Stimulated activated CD4-positive, alpha-beta T cell treated with anti-CD3 and anti-CD28 coated beads, Interleukin-4, amount 100 ng/mL, for 4 hours (primary cell): ENCODE measurements around the gene SECTM1.

Experiments
- DNase-seq, 2 experiments: peaks; one replicate each; pipeline ENCODE4 v3.0.0-alpha.2; 2020

The SECTM1 gene

DNA sequence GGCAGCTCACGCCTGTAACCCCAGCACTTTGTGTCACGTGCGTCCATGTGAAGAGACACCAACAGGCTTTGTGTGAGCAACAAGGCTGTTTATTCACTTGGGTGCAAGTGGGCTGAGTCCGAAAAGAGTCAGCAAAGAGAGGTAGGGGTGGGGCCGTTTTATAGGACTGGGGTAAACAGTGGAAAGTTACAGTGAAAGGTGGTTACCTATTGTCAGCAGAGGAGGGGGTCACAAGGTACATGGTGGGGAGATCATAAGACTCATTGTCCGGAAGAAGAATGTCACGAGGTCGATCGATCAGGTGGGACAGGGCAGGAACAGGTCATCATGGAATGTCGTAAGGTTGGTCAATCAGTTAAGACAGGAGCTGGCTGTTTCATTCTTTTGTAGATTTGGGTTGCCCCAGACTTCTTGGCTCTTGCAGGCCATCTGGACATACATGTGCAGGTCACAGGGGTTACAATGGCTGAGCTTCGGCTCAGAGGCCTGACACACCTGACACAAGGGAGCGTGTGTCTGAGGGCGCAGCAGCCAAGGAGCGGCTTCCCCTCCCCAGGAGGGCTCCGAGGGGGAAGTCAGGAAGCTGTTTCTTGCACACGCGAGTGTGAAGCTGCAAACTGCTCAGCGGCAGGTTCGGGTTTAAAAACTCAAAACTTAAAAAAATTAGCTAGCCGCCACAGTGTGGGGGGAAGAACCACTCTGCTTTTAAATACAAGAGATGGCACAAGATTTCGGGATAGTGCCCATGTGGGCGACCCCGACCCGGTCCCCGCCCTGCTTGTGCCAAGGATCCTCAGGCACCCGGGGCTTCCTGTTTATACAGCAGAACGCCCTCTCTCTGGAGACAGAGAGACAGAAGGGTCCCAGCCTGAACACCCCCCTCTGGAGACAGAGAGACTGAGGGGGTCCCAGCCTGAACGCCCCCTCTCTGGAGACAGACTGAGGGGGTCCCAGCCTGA, 13.1 kb upstream of the SECTM1 start:
- DNase-seq, result no peak

DNA sequence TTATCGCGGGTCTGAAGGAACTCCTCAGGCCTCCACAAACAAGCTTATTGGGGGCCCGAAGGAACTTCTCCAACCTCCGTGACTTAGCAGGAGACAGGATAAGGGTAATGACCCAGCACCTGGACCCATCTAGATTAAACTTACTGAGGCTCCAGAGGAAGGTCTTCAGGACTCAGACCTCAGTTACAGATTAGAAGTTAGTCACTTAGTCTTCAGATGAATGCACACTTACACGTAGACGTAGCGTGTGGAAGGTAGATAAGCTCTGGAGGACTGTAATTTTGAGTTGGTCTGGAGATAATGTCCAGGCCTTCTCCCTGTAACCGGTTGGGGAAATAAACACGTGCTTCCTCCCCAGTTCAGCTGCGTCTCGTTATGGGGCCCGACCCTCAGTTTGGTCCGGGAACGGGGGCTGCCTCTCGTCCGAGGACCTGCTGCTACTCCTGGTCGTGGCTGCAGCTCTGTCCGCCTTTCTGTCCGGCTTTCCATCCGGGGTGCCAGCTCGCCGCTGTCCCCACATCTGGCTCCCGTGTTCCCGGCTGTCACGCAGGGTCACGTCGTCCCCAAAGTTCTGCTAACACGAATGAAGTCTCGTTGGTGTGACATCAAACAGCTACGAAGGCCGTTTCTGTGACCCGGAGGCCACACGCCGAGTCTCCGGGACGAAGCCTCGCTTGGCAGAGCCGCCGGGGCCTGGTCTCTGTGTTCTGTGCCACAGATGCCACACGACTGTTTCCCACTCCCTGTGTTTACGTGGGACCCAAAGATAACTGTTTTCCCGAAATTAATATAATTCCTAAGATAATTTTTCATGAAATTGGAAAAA, 11.8 kb upstream of the SECTM1 start:
- no peak for DNase-seq

DNA sequence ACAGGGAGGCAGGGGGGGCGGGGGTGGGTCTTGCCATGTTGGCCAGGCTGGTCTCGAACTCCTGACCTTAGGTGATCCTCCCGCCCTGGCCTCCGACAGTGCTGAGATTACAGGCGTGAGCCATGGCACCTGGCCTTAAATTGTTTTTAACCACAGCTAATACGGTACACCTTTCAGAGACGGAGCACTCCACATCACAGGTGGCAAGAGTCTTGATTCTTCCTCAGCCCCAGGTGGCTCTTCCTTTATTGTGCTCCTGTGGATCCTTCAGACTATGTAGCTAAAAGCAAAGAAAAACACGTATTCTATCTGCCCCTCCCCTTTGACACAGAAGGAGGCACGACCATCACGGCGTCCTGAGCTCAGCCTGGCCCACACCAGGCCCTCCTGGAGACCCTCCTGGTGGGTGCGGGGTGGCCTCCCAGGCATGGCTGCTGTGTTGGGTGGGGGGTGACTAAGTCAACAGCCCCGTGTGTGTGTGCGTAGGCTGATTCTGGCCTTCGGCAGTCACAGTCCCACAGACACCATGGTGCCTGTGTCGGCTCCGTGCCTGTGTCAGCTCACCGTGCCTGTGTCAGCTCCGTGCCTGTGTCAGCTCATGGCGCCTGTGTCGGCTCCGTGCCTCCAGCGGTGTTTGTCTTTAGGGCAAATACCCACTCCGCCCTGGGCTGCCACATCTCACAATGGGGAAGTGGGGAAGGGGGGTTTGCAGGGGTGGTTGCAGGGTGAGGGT, 10.8 kb upstream of the SECTM1 start:
- no peak for DNase-seq

GRCh38 chr17:82343560-82343959, 10.0 kb upstream of the SECTM1 start:
- no peak for DNase-seq

DNA sequence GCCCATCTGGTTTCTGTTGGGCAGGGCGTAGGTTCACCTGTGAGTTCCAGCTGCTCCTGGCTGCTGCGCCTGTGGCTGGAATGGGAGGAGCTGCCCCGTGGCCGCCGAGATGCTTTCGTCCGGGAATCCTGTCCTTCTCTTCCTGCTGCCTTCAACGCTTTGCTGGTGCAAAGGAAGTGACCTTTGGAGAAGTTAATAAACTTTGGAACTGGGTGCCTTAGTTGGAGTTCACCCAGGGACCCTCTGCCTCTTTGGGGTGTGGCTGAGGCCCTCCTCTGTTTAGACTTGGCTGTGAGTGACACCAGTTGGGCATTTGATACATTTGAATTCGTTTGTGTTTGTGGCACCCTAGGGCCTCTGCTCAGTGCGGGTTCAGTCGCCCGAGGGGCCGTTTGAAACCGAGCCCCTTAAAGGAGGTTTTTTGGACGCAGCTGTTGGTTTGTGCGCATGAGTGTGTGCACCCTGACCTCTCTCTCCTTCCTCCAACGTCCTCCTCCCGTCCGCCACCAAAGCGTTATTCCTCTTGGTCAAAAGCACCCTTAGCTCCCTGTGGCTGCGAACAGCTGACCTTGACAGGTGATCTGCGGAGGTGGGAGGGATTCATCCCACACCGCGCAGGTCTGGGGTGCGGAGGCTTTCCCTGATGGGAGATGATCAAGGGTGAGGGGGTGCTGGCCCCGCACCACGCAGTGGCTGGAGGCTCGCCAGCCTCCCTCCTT, 9.0 kb upstream of the SECTM1 start:
- DNase-seq, result no peak

- no peak for DNase-seq
Observed at GRCh38 chr17:82339634-82340580, 6.3 kb upstream of the SECTM1 start.

GRCh38 chr17:82338858-82339633, 5.5 kb upstream of the SECTM1 start:
- no peak for DNase-seq

DNA sequence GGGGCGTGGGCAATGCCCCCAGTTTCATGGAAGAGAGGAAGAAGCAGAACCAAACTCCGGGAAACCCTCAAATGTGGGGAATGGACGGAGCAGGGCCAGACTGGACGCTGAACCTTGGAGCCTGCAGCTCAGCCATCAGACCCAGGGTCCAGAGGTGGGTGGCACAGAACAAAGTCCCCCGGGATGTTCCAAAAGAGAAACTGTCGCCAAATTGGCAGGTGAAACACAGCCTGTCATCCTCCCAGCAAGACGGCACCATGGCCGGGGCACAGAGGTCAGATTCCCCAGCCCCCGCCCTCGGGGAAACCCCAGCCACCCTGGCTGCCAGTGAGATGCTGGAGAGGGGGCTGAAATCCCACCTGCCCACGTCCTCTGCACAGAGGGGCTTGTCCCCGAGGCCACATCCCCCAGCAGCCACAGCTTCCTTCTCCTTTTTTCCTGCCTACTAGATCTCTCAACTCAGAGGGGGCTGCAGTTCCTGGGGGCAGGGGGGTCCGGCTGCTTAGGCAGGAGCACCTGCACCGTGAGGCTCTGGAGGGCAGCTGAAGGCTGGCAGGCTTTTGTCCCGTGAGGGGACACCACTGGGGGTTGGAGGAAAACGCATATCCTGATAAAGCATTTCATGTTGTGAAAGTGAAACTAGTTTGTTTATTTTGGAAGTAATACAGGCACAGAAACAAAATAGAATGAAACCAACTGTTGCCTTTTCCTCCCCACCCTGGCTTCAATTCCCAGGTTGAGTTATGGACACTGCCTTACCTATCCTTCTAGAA, 1.2 kb upstream of the SECTM1 start:
- DNase-seq, result no peak

GRCh38 chr17:82334204-82334621, 647 bp upstream of the SECTM1 start:
- no peak for DNase-seq

GRCh38 chr17:82332669-82333278, 792 bp downstream of the SECTM1 start:
- no peak for DNase-seq

GRCh38 chr17:82331345-82331939, 2.1 kb downstream of the SECTM1 start:
- DNase-seq, result no peak

DNA sequence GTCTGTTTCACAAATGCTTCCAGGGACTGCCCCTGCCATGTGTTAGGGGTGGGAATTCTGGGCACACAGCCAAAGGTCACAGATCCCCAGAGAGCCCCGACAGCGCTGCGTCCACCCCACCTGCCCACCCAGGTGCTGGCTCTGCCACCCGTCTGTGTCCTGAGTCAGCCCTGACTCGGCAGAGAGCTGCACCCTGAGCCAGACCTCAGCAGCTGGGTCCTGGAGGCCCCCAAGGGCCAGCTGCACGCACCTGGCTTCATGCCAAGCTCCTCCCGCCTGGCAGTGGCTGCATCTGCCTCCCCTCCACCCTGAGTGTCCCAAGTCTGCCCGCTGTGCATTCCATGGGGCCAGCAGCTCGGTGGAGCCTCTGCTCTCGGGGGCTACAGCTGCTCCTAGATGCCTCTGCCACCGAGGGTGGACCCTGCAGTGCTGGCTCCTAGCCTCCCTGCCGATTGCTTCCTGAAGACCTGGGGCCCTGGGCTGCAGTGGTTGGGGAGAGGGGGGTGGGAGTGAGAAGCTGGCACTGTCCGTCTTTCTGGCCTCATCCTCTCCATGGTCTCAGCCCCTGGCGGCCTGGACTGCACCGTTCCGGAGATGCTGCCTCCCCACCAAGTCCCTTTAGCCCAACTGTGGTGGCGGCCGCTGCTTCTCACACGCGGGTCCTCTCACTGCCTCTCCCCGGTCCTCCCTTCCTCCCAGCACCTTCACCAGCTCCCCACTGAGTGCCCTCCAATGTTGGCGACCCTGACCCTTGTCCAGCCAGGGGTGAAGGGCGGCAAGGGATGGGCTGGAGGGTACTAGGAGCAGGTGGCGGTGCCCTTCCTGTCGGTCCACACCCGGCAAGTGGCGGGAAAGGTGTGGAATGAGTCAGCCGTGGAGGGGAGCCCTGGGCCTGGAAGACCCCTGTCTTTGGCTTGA, 3.0 kb downstream of the SECTM1 start:
- DNase-seq, result no peak

GRCh38 chr17:82329683-82330321, 3.8 kb downstream of the SECTM1 start:
- DNase-seq, result no peak

- no peak for DNase-seq
Observed at GRCh38 chr17:82328994-82329507, 4.5 kb downstream of the SECTM1 start.

- DNase-seq, result no peak
Observed at GRCh38 chr17:82328141-82328993, 5.2 kb downstream of the SECTM1 start.

GRCh38 chr17:82327757-82328140, 5.8 kb downstream of the SECTM1 start:
- DNase-seq, result no peak
